Liver (tissue), 9 donors: ENCODE measurements around the gene GIPC2. TPM values are rescaled to one million over a fixed set of nuclear protein-coding genes. Genes with fewer than 3 reads are reported as not detected.

Experiments
- DNase-seq: peaks from one replicate; pipeline ENCODE4 v3.0.0-alpha.2; 2017; ENCODE audit warnings: low spot score
- H3K27ac ChIP-seq, 2 donors: one replicate each; pipeline ENCODE4 v1.7.0; 2013; ENCODE audit warnings: inconsistent platforms in 2 of 2, low read length in 2 of 2, control low read depth in 1 of 2, low read depth in 1 of 2, mild to moderate bottlenecking in 1 of 2
- H3K27me3 ChIP-seq, 4 donors: one replicate each; pipeline versions ENCODE4 v1.6.1 to v1.7.0; 2013; ENCODE audit warnings: low read length in 3 of 4, inconsistent platforms in 1 of 4, mild to moderate bottlenecking in 1 of 4, moderate library complexity in 1 of 4; ENCODE audit not compliant: control insufficient read depth in 4 of 4, insufficient read depth in 4 of 4
- H3K36me3 ChIP-seq, 4 donors: one replicate each; pipeline versions ENCODE4 v1.6.1 to v1.7.0; 2013; ENCODE audit warnings: low read length in 3 of 4, mild to moderate bottlenecking in 3 of 4, low read depth in 1 of 4, moderate library complexity in 1 of 4; ENCODE audit not compliant: control insufficient read depth in 4 of 4, insufficient read depth in 3 of 4
- H3K4me1 ChIP-seq, 4 donors: one replicate each; pipeline versions ENCODE4 v1.6.1 to v1.7.0; 2013; ENCODE audit warnings: low read length in 3 of 4, mild to moderate bottlenecking in 3 of 4, moderate library complexity in 1 of 4; ENCODE audit not compliant: control insufficient read depth in 4 of 4, insufficient read depth in 4 of 4
- H3K4me3 ChIP-seq, 3 donors: one replicate each; pipeline versions ENCODE4 v1.6.1 to v1.7.0; 2013; ENCODE audit warnings: low read length in 3 of 3, control low read depth in 1 of 3, low read depth in 1 of 3, mild to moderate bottlenecking in 1 of 3
- H3K9ac ChIP-seq, 2 donors: one replicate each; pipeline ENCODE4 v1.7.0; 2013; ENCODE audit warnings: low read length in 2 of 2, mild to moderate bottlenecking in 2 of 2, moderate library complexity in 2 of 2, control low read depth in 1 of 2, low read depth in 1 of 2
- H3K9me3 ChIP-seq, 4 donors: one replicate each; pipeline versions ENCODE4 v1.6.1 to v1.7.0; 2013; ENCODE audit warnings: low read length in 3 of 4; ENCODE audit not compliant: control insufficient read depth in 4 of 4
- ATF3 ChIP-seq: IDR thresholded peaks from 2 replicates; pipeline ENCODE4 v1.6.1; 2016; ENCODE audit warnings: antibody characterized with exemption
- CTCF ChIP-seq: fragments of 150-350 bp; IDR thresholded peaks from 2 replicates; pipeline ENCODE4 v1.5.1; 2017; ENCODE audit warnings: improper control_type of control experiment, low read depth, low read length; ENCODE audit not compliant: missing input control
- EGR1 ChIP-seq, 2 donors: IDR thresholded peaks; 2 replicates each; pipeline ENCODE4 v1.6.1; 2016 to 2018; ENCODE audit warnings: antibody characterized with exemption in 2 of 2, low read depth in 2 of 2
- FOXA1 ChIP-seq: IDR thresholded peaks from 2 replicates; pipeline ENCODE4 v1.6.1; 2016; ENCODE audit warnings: antibody characterized with exemption
- FOXA2 ChIP-seq: IDR thresholded peaks from 2 replicates; pipeline ENCODE4 v1.6.1; 2016; ENCODE audit warnings: antibody characterized with exemption
- GABPA ChIP-seq, 2 donors: IDR thresholded peaks in 1 of 2; conservative IDR thresholded peaks in 1 of 2; 2 replicates each; pipeline ENCODE4 v1.6.1; 2016; ENCODE audit warnings: antibody characterized with exemption in 2 of 2, mild to moderate bottlenecking in 1 of 2, moderate library complexity in 1 of 2
- HNF4A ChIP-seq, 2 donors: conservative IDR thresholded peaks; 2 replicates each; pipeline ENCODE4 v1.6.1; 2016; ENCODE audit warnings: antibody characterized with exemption in 2 of 2, mild to moderate bottlenecking in 2 of 2
- HNF4G ChIP-seq: IDR thresholded peaks from 2 replicates; pipeline ENCODE4 v1.6.1; 2016; ENCODE audit warnings: antibody characterized with exemption
- JUND ChIP-seq, 2 donors: IDR thresholded peaks; 2 replicates each; pipeline ENCODE4 v1.6.1; 2016; ENCODE audit warnings: antibody characterized with exemption in 2 of 2
- MAX ChIP-seq: IDR thresholded peaks from 2 replicates; pipeline ENCODE4 v1.6.1; 2016; ENCODE audit warnings: antibody characterized with exemption
- NR2F2 ChIP-seq: IDR thresholded peaks from 2 replicates; pipeline ENCODE4 v1.6.1; 2016; ENCODE audit warnings: antibody characterized with exemption
- RAD21 ChIP-seq, 2 donors: IDR thresholded peaks; 2 replicates each; pipeline ENCODE4 v1.6.1; 2016; ENCODE audit warnings: antibody characterized with exemption in 2 of 2, mild to moderate bottlenecking in 2 of 2
- REST ChIP-seq: IDR thresholded peaks from 2 replicates; pipeline ENCODE4 v1.6.1; 2016; ENCODE audit warnings: antibody characterized with exemption, mild to moderate bottlenecking
- RXRA ChIP-seq, 2 donors: IDR thresholded peaks; 2 replicates each; pipeline ENCODE4 v1.6.1; 2017 to 2018; ENCODE audit warnings: antibody characterized with exemption in 2 of 2, mild to moderate bottlenecking in 1 of 2
- SP1 ChIP-seq: IDR thresholded peaks from 2 replicates; pipeline ENCODE4 v1.6.1; 2018; ENCODE audit warnings: antibody characterized with exemption, mild to moderate bottlenecking
- TAF1 ChIP-seq: conservative IDR thresholded peaks from 2 replicates; pipeline ENCODE4 v1.6.1; 2016; ENCODE audit warnings: antibody characterized with exemption, mild to moderate bottlenecking
- YY1 ChIP-seq: IDR thresholded peaks from 2 replicates; pipeline ENCODE4 v1.6.1; 2016; ENCODE audit warnings: antibody characterized with exemption, mild to moderate bottlenecking
- ZBTB33 ChIP-seq: IDR thresholded peaks from 2 replicates; pipeline ENCODE4 v1.6.1; 2016; ENCODE audit warnings: antibody characterized with exemption
- WGBS: extraction: QIAGEN DNeasy Blood & Tissue Kit; methylation state at CpG from one replicate; pipeline ENCODE4 v1.1.7; 2013; 5-methylcytosine and 5-hydroxymethylcytosine counted together
- polyA plus RNA-seq, 2 donors: library from polyadenylated mRNA; stranded (reverse) in 1 of 2; unstranded in 1 of 2; fragments of 200-250 nt in 1 of 2; fragments of >200 nt in 1 of 2; fragmentation: Nextera tagmentation in 1 of 2; extraction: Ambion mirVana in 1 of 2; gene quantifications; one replicate each; pipeline versions ENCODE4 v1.2.1 to v1.2.3, GENCODE V29; 2013 to 2015
- total RNA-seq, 2 donors: library from RNA; depleted of rRNA; stranded (reverse); fragments of >200 nt; gene quantifications; one replicate each; pipeline ENCODE4 v1.2.3, GENCODE V29; 2014
- donor health status: healthy.
- donor health status: healthy.
- donor health status: healthy.
- donor health status: healthy.
- donor health status: healthy.

The GIPC2 gene
- total and polyA plus RNA-seq, 4 donors, result 3.7 to 10.9 (median 6.4) TPM

GRCh38 chr1:78040484-78041089, 5.2 kb upstream of the GIPC2 start:
- Histone ChIP-seq H3K9ac (no peak overlapping the region), H3K27me3 (no peaks in the 10 kb centered on the region), H3K4me3 (no peak overlapping the region), H3K36me3 (no peaks in the 10 kb centered on the region), H3K4me1 (peaks cover 0 to 20% (median 14%) of the 10 kb centered on the region in 4 donors), H3K9me3 (no peaks in the 10 kb centered on the region), H3K27ac (no peak overlapping the region)
- no peak for TF ChIP-seq HNF4G
- no peak for TF ChIP-seq SP1
- TF ChIP-seq CTCF, result no peak
- no peak for TF ChIP-seq REST
- no peak for TF ChIP-seq ZBTB33
- no peak for TF ChIP-seq ATF3
- TF ChIP-seq RXRA (IDR thresholded peaks at IDR 0.05), result no peak
- TF ChIP-seq YY1, result no peak
- TF ChIP-seq FOXA1, result no peak
- no peak for TF ChIP-seq HNF4A (conservative IDR thresholded peaks at IDR 0.05)
- no peak for TF ChIP-seq EGR1 (IDR thresholded peaks at IDR 0.05; ENCODE audit: low read depth in 2 of 2)
- TF ChIP-seq RAD21 (IDR thresholded peaks at IDR 0.05), result no peak
- TF ChIP-seq TAF1, result no peak
- TF ChIP-seq FOXA2, result no peak
- no peak for TF ChIP-seq MAX
- no peak for TF ChIP-seq NR2F2
- TF ChIP-seq GABPA (IDR thresholded peaks at IDR 0.05 in 1 of 2, conservative IDR thresholded peaks at IDR 0.05 in 1 of 2), result no peak
- no peak for TF ChIP-seq JUND (IDR thresholded peaks at IDR 0.05)
- DNase-seq, result no peak
- 84% methylated on average over 3 of the region's 3 CpGs for WGBS
